Spleen (tissue), 7 donors: ENCODE data around the gene POLR3E.

Experiments used
- POLR2A ChIP-seq, 3 donors: fragments of 450-650 bp; IDR thresholded peaks; one replicate each; pipeline ENCODE4 v1.5.1; 2017; ENCODE audit warnings: antibody characterized with exemption in 3 of 3, mild to moderate bottlenecking in 1 of 3
- TF ChIP-seq, protein P1 (sequence below), 11 experiments: fragments of 200-600 bp in 7 of 11; fragments of 450-650 bp in 4 of 11; sonication (generic) in 4 of 11; IDR thresholded peaks in 8 of 11; conservative IDR thresholded peaks in 3 of 11; 1 replicate in 7 of 11; 2 replicates in 4 of 11; pipeline versions ENCODE4 v1.4.0 to v1.8.0; 2016 to 2021; ENCODE audit warnings: antibody characterized with exemption in 11 of 11, inconsistent platforms in 4 of 11, mild to moderate bottlenecking in 1 of 11
- donor health status: DM: no; HTN: no; CAD: no; lungs with moderate emphysema.
- donor health status: DM: no; HTN: no; CAD: no.
- donor health status: DM: no; HTN: no; CAD: no.

DNA sequence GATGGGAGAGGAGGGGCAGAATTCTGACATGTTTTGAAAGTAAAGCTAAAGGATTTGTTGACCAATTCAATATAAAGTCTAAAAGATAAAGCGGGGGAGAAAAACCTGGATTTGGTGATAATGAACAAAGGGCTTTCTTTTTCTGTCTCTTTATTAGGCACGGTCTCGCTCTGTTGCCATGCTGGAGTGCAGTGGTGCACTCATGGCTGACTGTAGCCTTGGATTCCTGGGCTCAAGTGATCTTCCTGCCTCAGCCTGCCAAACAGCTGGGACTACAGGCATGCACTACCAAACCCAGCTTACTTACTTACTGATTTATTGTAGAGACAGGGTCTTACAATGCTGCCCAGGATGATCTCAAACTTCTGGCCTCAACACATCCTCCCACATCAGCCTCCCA lies 69.7 kb downstream of the POLR3E start:
- TF ChIP-seq, protein P1, sequence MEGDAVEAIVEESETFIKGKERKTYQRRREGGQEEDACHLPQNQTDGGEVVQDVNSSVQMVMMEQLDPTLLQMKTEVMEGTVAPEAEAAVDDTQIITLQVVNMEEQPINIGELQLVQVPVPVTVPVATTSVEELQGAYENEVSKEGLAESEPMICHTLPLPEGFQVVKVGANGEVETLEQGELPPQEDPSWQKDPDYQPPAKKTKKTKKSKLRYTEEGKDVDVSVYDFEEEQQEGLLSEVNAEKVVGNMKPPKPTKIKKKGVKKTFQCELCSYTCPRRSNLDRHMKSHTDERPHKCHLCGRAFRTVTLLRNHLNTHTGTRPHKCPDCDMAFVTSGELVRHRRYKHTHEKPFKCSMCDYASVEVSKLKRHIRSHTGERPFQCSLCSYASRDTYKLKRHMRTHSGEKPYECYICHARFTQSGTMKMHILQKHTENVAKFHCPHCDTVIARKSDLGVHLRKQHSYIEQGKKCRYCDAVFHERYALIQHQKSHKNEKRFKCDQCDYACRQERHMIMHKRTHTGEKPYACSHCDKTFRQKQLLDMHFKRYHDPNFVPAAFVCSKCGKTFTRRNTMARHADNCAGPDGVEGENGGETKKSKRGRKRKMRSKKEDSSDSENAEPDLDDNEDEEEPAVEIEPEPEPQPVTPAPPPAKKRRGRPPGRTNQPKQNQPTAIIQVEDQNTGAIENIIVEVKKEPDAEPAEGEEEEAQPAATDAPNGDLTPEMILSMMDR (IDR thresholded peaks at IDR 0.05 in 8 of 11, conservative IDR thresholded peaks at IDR 0.05 in 3 of 11) = no peak
- TF ChIP-seq POLR2A (IDR thresholded peaks at IDR 0.05) = no peak
